GM21528 (cell line): ENCODE data around the gene TRIM45.
"Not testable (repeated sequence)": the region's sequence is repeated elsewhere in the genome, so short reads cannot be mapped to it uniquely, and the experiment has no call there.

Source experiments
- ATAC-seq: cut with Tn5 transposase; IDR thresholded peaks from one replicate; pipeline ENCODE4 v1.9.1; 2021; ENCODE audit warnings: mild to moderate bottlenecking, moderate library complexity; ENCODE audit not compliant: unreplicated experiment, low FRiP score

TRIM45 gene, protein sequence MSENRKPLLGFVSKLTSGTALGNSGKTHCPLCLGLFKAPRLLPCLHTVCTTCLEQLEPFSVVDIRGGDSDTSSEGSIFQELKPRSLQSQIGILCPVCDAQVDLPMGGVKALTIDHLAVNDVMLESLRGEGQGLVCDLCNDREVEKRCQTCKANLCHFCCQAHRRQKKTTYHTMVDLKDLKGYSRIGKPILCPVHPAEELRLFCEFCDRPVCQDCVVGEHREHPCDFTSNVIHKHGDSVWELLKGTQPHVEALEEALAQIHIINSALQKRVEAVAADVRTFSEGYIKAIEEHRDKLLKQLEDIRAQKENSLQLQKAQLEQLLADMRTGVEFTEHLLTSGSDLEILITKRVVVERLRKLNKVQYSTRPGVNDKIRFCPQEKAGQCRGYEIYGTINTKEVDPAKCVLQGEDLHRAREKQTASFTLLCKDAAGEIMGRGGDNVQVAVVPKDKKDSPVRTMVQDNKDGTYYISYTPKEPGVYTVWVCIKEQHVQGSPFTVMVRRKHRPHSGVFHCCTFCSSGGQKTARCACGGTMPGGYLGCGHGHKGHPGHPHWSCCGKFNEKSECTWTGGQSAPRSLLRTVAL

DNA sequence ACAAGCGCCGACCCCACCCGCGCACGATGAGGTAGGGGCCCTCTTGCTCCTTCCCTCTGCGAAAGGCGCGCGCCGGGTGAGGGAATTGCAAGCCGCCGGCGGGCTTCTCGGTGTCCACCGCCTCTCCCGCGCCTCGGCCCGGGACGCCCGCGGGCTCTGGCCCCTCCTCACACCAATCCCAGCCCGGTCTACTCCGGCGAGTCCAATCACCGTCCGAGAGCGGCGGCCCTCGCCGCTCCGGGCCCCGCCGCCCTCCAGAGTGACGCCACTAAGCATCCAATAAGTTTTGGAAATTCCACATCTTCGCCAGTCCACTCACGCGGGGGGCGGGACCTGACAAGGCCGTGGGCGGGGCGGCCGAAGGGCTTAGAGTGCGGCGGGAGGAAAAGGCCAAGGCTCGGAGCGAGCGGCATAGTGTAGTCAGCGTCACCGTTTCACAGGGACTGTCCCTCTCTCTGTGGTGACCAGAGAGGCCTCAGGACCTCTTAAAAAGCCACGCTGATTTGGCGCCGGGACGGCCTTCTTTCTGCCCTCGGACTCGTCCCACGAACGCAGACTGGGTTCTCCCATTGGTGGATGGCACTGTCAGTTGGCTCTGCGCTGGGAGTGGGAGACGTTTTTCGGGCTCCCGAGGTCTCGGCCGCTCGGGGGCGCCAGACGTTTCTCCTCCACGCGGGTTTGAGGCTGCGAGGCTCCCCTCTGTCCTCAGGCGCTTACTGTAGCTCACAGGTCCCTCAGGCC is at the start of gene TRIM45:
TRIM45 (minus strand) TSS at position 161 of the 741 bp plus-strand sequence. CDS start 548 bp downstream, outside the sequence.
- peak; percentile 93 for ATAC-seq

DNA sequence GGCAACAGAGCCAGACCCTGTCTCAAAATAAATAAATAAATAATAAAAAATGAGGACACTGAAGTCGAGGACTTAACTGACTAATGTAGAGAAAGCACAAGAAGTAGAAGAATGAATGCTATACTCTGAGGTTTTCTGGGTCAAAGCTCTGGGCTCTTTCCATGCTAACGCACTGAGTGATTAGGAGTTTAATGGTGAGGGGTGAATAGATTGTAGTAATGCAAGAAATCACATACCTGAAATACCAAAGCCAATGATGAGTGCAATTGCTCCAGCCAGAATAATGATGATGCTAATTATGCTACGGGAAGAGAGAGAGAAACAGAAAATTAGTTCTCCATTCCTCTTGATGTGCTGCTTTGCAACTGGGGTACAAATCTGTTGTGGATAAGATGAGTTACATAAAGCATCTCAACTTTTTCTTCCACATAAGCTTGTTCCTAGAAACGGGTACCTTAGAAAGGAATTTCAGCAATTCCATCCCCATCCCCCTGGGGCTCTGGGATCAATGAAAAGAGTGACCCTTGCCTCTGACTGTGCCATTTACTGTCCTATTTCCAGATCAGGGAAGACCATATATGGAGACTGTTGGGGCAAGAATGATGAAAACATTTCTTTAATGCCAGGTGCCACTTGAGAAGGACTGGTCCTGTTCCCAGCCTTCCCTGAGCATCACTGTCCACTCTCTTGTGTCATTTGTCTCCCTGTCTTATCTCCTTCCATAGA is 48.5 kb upstream of the TRIM45 start:
- ATAC-seq: no peak

DNA sequence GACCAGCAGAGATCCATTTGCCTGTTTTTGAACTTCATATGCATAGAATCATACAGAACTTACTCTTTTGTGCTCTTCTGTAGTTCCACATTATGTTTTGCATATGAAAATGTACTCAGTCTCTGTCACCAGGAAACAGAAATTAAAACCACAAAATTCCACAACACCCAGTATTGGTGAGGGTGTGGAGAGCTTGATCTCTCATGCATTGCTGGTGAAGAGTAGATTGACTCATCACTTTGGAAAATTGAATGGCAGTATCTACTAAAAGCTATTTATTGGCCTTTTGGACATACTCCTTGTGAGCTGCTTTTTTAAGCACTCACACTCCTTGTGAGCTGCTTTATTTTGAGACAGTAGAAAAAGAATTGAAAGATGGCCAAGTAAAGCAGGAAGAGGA is 45.9 kb upstream of the TRIM45 start:
- ATAC-seq: no peak

DNA sequence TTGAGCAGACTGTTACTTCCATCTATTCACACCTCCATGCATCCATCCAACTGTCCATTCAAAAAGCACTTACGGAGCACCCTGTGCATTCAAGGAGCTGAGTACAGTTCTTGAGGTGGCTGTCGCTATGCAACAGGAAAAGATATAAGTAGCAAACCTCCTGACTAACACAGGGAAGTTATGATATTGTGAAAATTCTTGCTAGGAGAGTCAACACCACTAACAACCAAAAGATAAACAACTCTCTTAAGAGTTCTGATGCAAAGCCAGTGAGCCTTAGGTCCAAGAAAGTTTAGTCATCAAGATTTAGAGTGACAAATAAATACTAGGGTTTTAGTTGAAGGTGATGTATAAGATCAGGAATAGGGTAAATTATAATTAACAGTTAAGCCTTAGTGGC is 44.5 kb upstream of the TRIM45 start:
- ATAC-seq: no peak

DNA sequence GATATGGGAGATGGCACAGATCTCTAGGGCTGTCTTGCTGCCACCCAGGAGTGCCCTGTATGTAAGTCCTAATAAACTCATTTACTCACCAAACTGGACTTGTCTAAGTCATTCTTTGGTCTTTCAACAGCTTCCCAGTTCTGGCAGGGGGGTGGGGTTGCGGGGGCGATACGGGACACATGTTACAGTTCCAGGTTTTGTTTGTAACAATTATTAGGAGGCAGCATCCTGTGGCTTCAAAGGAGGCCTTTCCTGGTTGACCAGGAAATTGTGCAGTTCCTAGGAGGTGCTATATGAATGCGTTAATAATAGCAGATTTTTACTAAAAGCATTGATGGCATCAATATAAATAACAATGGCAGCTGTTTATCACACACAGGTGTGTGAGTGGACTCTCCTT is 42.7 kb upstream of the TRIM45 start:
- ATAC-seq: no peak

DNA sequence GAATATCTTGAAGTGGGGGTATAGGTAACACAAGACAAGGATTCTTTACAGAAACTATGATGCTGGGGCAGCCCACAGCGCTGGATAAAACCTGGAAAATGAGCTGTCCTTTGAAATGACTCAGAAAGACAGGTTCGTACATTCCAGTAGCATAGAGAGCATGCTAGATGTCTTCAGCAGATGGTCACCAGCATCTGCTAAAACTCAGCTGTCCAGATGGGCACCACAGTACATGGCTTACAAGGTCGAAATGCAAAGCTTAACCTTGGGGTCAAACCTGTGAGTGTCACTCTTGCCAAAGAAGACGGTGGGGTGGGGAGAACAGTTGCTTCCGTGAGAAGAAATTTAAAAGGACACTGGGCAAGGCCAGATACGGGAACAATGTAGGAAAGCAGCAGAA is 41.3 kb upstream of the TRIM45 start:
- ATAC-seq: no peak

DNA sequence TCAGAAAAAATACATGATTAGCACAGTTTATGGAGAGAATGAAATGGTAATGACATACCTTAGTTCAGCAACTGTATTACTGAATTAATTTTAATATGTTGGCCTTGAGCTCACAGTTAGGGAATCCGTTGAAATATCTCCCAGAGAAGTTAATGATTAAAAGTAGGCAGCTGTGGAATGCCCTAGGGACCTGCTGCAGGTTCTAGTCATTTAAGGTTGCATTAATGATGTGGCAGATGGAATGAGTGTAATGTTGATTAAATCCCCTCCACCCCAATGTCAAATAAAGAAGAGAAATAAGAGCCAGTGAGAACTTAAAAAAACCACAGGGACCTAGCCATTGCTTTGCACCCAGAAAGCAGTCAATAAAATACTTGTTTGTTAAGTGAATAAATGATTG is 40.3 kb upstream of the TRIM45 start:
- no peak for ATAC-seq

DNA sequence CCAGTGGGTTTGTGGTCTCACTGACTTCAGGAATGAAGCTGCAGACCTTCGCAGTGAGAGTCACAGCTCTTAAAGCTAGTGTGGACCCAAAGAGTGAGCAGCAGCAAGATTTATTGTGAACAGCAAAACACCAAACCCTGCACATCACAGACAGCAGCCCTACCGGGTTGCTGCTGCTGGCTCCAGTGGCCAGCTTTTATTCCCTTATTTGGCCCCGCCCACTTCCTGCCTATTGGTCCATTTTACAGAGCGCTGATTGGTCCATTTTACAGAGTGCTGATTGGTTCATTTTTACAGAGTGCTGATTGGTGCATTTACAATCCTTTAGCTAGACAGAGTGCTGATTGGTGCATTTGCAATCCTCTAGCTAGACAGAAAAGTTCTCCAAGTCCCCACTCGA is 29.8 kb upstream of the TRIM45 start:
- not testable (repeated sequence) for ATAC-seq

DNA sequence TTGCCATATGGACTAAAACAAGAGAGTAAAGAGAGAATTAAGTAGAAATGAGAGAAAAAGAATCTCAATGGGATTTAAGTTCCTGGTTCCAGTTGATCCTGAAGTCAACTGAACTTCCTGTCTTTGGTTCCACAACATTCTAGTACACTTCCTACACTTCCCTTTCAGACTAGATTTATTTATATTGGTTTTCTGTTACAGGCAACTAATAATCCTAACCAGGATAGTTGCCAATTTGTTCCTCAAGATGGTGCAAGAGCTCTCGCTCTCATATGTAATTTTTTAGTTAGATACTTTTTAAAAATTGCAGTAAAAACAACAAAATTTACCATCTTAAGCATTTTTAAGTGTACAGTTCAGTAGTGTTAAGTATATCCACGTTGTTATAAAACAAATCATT is 28.8 kb upstream of the TRIM45 start:
- ATAC-seq: no peak

DNA sequence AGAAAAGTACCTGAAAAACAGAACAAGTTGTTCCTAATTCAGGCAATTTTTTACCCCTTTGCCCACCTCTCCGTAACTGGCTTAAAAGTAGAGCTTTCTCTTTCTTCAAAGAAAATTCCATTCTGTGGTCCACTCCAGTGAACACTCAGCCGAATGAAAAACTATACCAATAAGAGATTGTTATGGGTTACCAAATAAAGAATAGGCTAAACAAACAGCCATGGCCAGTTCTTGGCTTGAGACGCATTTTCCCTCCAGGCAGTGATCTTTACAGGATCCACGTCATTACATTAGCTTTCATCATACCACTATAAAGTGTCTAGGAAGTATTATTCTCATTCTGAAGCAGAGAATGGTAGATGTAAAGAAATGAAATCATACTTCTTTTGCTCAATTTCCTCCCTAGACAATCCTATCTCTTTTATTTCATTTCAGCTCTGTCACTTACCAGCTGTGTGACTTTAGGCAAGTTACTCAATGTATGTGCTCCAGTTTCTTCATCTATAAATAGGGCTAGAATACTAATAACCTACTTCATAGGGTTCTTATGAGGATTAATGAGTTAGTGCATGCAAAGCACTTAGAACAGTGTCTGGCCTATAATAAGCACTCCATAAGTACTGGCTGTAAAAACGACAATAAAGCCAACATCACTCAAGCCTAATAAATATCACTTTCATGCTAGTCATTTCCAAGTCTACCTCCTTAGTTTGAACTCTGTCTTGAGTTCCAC is 26.5 kb upstream of the TRIM45 start:
- no peak for ATAC-seq

DNA sequence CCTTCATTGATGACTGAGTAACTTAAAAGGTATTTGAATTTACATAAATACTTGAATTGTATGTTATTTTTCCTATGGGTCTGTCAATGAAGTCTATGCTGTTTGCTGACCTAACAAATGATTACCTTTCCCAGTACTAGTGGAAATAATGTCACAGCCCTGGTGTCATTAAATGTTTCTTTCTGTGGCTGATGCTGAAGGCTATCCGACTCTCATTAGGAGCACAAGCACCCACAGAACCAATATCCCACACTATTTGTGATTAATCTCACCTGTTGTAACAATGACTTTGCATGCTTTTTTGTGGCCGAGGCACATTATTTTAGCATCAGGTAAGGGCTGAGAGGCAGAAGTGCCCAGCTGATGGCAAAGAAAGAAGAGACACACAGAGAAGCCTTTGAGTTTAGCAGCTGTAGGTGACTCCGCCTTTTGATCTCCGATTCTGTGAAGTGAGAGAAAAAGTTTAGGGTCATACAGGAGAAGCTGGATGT is 25.8 kb upstream of the TRIM45 start:
- no peak for ATAC-seq

DNA sequence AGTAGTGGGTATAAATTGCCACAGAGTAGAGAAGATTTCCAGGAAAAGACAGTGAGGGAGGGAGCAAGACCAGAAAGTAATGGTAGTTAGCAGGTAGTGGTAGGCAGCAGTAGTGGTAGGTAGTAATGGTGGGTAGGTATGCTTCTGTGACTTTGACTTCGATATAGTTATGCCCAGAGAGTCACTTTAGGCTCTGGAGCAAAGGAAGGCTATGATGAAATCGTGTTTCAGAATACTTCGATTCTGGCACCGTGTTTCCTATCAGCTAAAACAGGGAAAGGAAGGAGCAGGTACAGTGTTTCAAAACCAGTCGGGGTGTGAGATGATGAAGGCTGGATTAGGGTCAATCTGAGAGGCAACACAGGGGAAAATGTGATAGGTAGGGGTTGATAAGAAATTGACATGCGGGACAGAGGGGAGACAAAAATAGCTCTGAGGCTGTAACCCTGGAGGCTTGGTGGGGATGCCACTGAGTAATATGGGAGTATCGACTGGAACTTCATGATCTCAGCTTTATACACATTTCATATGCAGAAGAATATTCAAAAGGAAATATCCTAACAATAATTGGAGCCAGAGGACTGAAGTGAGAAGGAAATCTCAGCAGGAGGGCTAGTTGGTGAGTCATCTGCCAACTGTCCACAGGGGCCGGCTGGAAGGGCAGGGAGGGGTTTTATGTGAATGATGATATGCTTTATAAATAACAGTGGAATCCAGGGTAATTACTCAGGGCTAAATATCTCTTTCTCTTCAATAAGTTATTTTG is 25.2 kb upstream of the TRIM45 start:
- ATAC-seq: no peak

DNA sequence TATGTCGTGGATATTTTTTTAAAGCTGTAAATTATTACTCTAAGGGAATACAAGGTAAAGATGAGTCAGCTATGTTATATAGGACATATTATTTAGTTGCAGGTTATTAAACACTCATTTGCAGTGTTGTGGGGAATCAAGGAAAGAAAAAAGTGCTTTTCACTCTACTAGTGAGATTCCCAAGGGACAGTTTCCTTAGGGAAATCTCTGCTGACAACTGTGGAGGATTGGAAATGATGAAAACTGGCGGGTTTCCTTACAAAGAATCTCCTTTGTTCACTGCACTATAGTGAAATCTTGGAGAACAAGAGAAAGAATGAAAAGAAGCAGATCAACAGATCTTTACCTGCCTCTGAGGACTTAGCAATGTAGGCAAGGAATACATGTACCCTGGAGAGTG is 24.5 kb upstream of the TRIM45 start:
- no peak for ATAC-seq

DNA sequence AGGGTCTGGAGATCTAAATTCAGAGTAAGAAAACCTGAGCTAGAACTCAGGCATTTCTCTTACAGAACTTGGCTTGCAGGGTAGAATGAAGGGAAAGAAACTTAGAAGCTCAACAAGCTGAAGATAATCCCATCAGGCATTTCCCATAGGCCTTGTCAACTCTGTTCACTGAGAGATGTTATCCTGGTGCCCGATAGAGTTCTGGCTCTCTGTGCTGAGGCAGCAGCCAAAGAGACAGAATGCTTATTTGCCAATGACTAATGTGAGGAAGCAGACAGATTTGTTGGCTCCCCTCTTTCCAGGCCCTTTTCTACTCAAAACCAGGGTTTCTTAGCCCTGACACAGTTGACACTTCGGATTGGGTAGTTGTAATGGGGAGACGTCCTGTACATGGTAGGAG is 22.3 kb upstream of the TRIM45 start:
- ATAC-seq: no peak

DNA sequence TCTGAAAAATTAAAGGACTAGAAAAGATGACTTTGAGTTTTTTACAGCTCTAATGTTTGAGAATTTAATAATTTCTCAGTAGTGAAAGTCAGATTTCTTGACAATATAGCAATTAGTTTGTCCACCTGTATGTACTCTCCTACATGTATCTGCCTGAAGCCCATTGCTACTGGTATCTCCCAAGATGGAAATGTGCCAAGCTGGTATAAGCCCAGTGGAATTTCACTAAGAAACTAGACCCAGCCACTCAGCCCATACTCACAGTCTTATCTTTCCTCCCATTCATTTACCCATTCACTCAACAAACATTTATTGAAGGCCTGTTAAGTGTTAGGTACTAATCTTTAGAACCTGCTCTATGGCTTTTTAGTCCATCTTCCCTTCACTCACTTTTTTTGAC is 21.6 kb upstream of the TRIM45 start:
- ATAC-seq: no peak

DNA sequence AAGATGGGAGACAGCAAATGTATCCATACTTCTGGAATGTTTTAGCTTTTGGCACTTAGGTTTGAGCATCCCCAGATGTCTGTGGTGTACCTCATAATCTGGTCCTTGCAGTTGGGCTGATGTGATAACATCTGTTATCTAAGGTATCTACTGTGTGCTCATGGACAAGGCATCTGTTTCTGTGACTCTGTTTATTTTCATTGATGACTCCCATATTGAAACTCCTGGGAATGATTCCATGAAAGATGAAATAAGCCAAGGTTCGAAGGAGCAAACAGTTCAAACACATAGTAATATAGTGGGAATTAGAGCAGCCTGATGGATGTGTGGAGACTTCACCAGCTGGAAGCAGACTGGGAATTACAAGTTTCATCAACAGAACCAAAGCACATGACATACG is 20.7 kb upstream of the TRIM45 start:
- no peak for ATAC-seq

DNA sequence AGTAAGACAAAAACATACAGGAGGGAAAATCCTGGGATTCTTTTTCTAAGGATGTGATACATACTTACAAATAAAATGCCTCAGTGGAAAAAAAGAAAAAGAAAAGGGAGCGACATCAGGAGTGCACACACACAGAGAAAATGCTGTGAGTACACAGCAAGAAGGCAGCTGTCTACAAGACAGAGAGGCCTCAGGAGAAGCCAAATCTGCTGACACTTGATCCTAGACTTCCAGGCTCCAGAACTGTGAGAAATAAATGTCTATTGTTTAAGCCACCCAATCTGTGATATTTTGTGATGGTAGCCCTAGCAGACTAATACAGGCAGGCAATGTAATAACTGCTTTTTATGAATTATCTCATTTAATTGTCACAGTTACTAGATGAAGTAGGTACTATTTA is 17.0 kb upstream of the TRIM45 start:
- no peak for ATAC-seq

DNA sequence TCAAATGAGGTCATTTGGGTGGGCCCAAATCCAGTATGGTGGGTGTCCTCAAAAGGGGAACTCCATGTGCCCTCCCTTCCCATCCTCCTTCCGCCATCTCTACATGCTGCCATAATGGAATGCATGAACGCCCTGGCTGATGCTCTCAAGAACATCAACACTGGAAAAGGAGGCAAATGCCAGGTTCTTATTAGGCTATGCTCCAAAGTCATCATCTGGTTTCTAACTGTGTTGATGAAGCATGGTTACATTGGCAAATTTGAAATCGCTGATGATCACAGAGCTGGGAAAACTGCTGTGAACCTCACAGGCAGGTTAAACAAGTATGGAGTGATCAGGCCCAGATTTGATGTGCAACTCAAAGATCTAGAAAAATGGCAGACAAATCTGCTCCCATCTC is 16.6 kb upstream of the TRIM45 start:
- no peak for ATAC-seq

DNA sequence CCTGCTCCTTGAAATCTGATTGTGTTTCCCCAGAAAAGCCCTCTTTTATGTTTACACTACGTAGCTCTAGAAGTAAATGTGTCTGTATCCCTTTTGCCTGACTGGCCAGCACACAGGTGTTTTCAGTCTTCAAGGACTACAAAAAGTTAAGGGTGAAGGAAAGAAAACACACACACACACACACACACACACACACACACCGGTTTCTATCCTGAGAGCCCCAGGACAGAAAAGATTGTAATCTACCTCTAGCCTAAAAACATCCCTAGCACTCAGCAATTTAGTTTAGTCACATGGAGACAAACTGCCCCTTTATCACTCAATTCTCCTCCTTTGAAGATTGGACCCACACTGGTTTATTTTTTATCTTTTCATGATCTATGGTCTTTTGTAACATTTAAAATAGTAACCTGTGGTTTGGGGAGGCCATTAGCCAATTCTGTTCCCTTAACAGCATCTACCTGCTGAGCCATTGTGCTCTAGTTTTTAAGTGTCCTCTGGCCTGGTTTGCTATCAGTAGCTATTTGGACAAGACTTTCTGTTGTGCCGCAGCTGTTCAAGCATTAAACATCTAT is 15.8 kb upstream of the TRIM45 start:
- no peak for ATAC-seq
